ENCODE results near the gene DDX20. TPM values are rescaled to one million over a fixed set of nuclear protein-coding genes. Genes with fewer than 3 reads are reported as not detected.
A peak's percentile ranks its signal among the peaks of the same experiment; 100 is the strongest.

The DDX20 gene
- total RNA-seq (34.0 TPM in 2 replicates), polyA plus RNA-seq (11.5 and 14.9 TPM in 2 replicates)

- Histone ChIP-seq H3K4me3 (peak within 1 kb of the TSS; percentile 70), H3K27ac (peak within 1 kb of the TSS; percentile 94), H3K4me1 (ENCODE audit: low read depth) (peaks cover 13% of the 10 kb centered on the region), H3K27me3 (no peaks in the 10 kb centered on the region), H3K9me3 (ENCODE audit: low read depth) (no peaks in the 10 kb centered on the region), H3K36me3 (peaks cover 15% of the 10 kb centered on the region)
- DNase-seq (ENCODE audit: low read depth in 1 of 2, low spot score in 1 of 2), result peak; percentile 97 to 99
- TF ChIP-seq CTCF (IDR thresholded peaks at IDR 0.05; ENCODE audit: low read depth, low read length), result peak; percentile 88
Observed at GRCh38 chr1:111755331-111756123, at the start of gene DDX20. Gene DDX20, plus strand, starts transcription at chr1:111755901. Its CDS starts 24 bp downstream, at chr1:111755925.

- Histone ChIP-seq H3K36me3 (peaks cover 23% of the 10 kb centered on the region), H3K27me3 (no peaks in the 10 kb centered on the region), H3K27ac (no peak overlapping the region), H3K9me3 (ENCODE audit: low read depth) (no peaks in the 10 kb centered on the region), H3K4me3 (no peak overlapping the region), H3K4me1 (ENCODE audit: low read depth) (peaks cover 6% of the 10 kb centered on the region)
- no peak for DNase-seq (ENCODE audit: low read depth in 1 of 2, low spot score in 1 of 2)
- no peak for TF ChIP-seq CTCF (IDR thresholded peaks at IDR 0.05; ENCODE audit: low read depth, low read length)
Observed at GRCh38 chr1:111706921-111707320, 48.8 kb upstream of the DDX20 start.

- peak in 1 of 2 donors; percentile 9 for DNase-seq (ENCODE audit: low read depth in 1 of 2, low spot score in 1 of 2)
- Histone ChIP-seq H3K4me1 (ENCODE audit: low read depth) (peaks cover 6% of the 10 kb centered on the region), H3K36me3 (peaks cover 19% of the 10 kb centered on the region), H3K9me3 (ENCODE audit: low read depth) (no peaks in the 10 kb centered on the region), H3K4me3 (no peak overlapping the region), H3K27me3 (no peaks in the 10 kb centered on the region), H3K27ac (no peak overlapping the region)
- TF ChIP-seq CTCF (IDR thresholded peaks at IDR 0.05; ENCODE audit: low read depth, low read length), result no peak
Observed at GRCh38 chr1:111707906-111708305, 47.8 kb upstream of the DDX20 start.

- H3K4me1 ChIP-seq (ENCODE audit: low read depth), result peaks cover 6% of the 10 kb centered on the region
- TF ChIP-seq CTCF (IDR thresholded peaks at IDR 0.05; ENCODE audit: low read depth, low read length), result no peak
- peaks cover 19% of the 10 kb centered on the region for H3K36me3 ChIP-seq
- H3K27me3 ChIP-seq, result no peaks in the 10 kb centered on the region
- DNase-seq (ENCODE audit: low read depth in 1 of 2, low spot score in 1 of 2), result no peak
- no peak overlapping the region for H3K4me3 ChIP-seq
- no peak overlapping the region for H3K27ac ChIP-seq
- no peaks in the 10 kb centered on the region for H3K9me3 ChIP-seq (ENCODE audit: low read depth)
Observed at GRCh38 chr1:111709986-111710385, 45.7 kb upstream of the DDX20 start.

- Histone ChIP-seq H3K9me3 (ENCODE audit: low read depth) (no peaks in the 10 kb centered on the region), H3K4me1 (ENCODE audit: low read depth) (no peaks in the 10 kb centered on the region), H3K27ac (no peak overlapping the region), H3K4me3 (no peak overlapping the region), H3K36me3 (no peaks in the 10 kb centered on the region), H3K27me3 (no peaks in the 10 kb centered on the region)
- no peak for DNase-seq (ENCODE audit: low read depth in 1 of 2, low spot score in 1 of 2)
- no peak for TF ChIP-seq CTCF (IDR thresholded peaks at IDR 0.05; ENCODE audit: low read depth, low read length)
Observed at GRCh38 chr1:111716333-111716732, 39.4 kb upstream of the DDX20 start.
